HG02763 (cell line): ENCODE data around the gene RABGAP1L.
"Not testable (repeated sequence)": the region's sequence is repeated elsewhere in the genome, so short reads cannot be mapped to it uniquely, and the experiment has no call there.

ENCODE experiments used
- ATAC-seq: cut with Tn5 transposase; IDR thresholded peaks from one replicate; pipeline ENCODE4 v1.9.1; 2021; ENCODE audit warnings: mild to moderate bottlenecking, moderate library complexity; ENCODE audit not compliant: unreplicated experiment

Gene RABGAP1L

GRCh38 chr1:174786760-174787159 is 627.4 kb downstream of the RABGAP1L start:
- ATAC-seq: peak; percentile 64

DNA sequence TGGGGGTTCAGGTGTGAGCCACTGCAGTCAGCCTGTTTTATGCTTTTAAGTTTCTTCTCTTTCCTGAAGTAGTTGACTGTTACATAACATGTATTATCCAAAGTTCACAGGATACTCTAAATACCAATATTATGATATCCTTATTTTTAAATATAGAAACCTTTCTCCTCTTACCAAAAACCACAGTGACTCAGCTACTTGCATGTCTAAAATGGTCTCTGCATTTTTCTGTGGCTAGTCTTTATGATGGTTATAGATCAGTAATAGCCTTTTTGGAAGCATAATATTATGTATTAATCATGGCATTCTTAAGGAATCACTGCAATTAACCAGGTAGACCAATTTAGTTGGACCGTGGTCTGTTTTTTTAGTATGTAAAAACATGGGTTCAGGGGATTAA is 629.7 kb downstream of the RABGAP1L start:
- no peak for ATAC-seq

GRCh38 chr1:174789399-174789798 is 630.1 kb downstream of the RABGAP1L start:
- ATAC-seq: no peak

DNA sequence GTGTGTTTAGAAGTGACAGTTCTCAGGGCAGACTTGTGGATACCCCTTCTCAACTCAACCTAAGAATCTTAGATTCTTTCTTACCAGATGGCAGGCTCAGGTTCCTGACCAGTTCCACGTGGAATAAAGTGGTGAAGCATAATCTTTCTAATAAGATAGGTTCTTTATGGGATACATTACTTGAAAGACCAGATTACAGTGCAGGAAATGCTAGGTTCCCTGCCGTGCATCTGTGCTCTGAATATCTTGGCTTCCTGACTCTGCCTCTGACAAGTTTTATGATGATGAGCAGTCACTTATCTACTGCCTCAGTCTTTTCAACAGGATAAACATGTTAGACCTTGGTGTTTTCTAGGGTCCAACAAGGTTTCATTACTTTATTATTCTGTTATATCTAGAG is 632.5 kb downstream of the RABGAP1L start:
- ATAC-seq: no peak

- ATAC-seq: no peak
Measured at GRCh38 chr1:174794861-174795260, 635.5 kb downstream of the RABGAP1L start.

DNA sequence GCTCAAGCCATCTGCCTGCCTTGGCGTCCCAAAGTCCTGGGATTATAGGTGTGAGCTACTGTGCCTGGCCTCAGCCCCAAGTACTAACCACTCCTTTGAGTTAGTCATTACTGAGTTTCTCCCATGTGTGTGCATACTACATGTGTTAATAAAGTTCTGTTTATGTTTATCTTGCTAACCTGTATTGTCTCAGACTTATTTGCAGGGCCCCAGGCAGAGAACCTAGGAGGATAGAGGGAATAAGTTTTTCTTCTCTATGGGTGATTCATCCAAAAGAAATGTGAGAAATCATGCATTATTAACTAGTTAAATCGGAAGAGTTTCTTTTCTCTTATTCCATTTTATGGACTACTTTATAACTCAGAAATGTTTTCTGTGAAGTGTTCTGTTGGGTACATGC is 636.5 kb downstream of the RABGAP1L start:
- no peak for ATAC-seq

GRCh38 chr1:174797398-174797797 is 638.1 kb downstream of the RABGAP1L start:
- ATAC-seq: no peak

DNA sequence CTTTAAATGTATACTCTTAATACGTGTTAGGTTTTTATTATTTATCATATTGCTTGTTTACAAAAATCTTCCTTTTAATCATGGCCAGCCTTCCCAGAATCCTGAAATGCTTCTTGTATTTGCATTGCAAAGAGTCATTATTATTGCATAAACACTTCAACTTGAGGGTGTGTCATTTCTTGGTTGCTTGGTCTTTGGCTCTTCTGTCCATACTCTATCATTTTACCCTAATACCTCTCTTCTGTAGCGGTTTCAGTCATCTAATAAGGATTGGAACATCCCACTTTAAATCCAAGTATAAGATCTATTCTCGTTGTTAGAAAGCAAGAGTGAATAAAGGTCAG is 639.8 kb downstream of the RABGAP1L start:
- no peak for ATAC-seq

DNA sequence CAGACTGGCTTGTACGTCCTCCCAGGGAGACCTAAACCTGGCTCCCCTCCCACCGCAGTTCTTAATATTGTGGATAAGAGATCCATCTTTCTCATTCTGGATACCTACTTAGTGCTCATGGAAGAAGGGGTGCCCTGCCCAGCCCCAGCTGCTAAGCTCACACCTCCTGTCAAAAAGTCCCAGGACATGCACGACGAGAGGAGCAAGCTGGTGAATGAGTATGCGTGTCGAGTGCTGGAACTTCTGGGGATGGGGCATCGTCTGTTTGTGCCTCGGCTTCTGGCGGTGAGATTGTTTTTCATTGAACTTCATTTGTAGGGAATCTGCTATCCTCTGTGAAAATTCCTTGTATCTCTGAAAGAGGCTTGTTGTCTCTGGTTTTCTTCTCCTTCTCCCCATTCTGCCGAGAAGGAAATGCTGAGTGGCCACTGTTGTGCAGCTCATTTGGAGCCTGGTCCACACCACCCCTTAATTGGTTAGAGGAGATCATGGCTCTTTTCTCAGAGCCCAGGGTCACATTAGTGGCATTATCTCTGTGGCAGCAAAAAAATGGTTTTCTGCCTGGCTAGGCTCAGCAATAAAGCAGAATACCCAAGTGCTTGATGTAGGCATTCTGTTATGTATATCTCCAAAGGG is 641.0 kb downstream of the RABGAP1L start:
- no peak for ATAC-seq

DNA sequence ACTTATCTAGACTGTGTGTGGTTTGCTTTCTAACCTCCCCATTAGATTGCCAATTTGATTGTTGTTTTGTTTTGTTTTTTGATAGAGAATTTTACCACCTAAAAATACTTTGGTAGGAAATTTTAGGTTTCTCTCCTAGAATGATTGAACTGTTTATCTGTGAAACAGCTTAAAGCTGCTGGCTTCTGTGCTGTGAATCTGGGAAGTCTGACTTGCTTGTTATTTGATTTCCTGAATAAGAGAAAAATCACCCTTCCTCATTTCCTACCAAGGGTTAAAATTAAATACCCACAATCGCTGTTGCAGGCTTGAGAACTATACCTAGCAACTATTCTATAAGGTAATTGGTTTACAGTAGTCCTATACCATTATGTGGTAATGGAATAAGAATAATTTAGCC is 641.6 kb downstream of the RABGAP1L start:
- ATAC-seq: no peak

- ATAC-seq: no peak
Measured at GRCh38 chr1:174809755-174810280, 650.5 kb downstream of the RABGAP1L start.

GRCh38 chr1:174812016-174812415 is 652.7 kb downstream of the RABGAP1L start:
- no peak for ATAC-seq

DNA sequence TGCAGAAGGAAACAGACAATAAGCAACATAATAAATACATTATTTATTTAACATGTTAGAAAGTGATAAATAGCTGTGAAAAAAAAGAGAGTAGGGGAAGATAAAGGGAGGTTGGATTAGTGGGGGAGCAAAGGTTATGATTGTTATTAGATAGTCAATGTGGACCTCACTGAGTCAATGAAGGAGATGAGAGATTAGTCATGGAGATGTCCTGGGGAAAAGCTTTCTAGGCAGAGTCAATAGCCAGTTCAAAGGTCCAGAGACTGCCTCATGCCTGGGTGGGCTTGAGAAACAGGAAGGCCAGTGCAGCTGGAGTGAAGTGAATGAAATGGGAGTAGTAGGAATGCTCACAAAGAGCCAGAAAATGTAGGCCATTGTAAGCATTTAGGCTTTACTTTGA is 653.3 kb downstream of the RABGAP1L start:
- no peak for ATAC-seq

GRCh38 chr1:174815036-174815435 is 655.7 kb downstream of the RABGAP1L start:
- peak; percentile 29 for ATAC-seq

DNA sequence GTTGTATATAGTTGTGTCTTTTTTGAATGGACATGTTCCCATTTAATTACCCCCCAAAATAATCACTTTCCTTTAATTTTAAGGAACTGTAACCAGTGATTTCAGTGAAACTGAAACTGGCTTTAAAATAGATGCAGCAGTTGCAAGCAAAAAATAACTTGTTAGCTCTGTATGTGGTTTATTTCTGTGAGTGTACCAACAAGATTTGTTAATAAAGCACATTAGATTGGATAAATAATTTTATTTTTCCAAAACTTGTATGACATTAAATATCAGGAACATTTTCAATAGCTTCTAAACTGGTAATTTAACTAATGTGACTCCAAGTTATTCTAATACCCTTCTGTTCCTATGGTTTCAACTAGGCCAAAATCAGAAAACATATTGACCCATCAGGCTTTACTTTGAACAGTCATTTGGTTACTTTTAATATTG is 656.2 kb downstream of the RABGAP1L start:
- peak; percentile 48 for ATAC-seq

DNA sequence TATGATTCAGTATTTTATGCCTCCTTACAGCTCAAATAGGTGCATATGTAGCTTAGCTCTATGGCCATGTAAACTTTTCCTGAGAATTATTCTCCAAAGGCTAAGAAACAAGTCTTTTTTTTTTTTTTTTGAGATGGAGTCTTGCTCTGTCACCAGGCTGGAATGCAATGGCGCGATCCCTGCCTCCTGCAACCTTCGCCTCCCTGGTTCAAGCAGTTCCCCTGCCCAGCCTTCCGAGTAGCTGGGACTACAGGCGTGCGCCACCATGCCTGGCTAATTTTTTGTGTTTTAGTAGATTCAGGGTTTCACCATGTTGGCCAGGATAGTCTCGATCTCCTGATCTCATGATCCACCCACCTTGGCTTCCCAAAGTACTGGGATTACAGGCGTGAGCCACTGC is 657.3 kb downstream of the RABGAP1L start:
- not testable (repeated sequence) for ATAC-seq

DNA sequence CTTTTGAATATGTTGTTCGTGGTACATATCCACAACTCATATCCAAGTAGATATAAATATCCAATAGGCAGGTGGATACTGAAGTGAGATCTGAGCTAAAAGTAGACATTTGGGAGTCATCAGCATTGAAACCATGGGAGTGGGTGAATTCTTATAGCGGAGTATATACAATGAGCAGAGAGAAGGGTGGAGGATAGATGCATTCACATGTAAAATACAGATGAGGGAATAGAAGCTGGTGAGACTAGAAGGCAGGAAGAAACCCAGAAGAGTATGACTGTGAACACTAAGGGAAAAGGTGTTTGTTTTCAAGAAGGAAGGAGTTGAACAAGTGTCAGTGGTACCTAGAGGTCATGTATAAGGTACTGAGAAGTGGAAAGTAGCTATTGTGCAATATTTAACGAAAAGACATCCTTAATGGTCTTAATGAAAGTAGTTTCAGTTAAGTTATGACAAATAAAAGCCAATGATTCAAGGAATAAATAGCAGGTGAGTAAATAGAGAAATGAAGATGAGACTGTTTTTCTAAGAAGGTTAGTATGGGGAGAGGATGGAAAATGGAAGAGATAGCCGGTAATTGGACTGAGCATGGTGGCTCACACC is 658.8 kb downstream of the RABGAP1L start:
- ATAC-seq: no peak

DNA sequence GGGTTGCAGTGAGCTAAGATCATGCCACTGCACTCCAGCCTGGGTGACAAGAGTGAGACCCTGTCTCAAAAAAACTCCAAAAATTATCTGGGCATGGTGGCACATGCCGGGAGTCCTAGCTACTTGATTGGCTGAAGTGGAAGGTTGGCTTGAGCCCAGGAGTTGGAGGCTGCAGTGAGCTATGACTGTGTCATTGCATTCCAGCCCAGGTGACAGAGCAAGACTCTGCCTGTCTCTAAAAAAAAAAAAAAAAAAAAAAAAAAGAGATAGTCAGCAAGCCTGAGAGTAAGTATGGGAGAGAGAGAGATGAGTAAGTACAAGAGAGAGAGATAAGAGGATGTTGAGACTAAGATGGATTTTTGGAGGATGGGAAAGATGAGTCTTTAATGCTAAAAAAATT is 659.6 kb downstream of the RABGAP1L start:
- ATAC-seq: no peak

DNA sequence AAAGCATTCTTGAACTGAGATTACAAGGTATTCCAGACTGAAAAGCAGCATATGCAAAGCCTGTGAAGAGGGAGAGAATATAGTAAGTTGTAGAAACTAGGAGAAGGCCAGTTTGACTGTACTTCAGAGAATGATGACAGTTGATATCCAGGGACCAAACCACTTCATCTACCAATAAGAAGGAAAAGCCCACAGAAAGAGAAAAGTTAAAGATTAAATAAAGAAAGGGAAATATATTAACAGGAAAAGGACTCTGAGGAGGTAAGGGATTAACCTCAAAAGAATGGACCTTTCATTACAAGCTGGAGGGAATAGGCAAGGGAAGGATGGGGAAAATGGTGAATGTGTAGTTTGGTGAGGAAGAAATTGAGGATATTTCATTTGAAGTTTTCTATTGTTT is 660.3 kb downstream of the RABGAP1L start:
- ATAC-seq: no peak

DNA sequence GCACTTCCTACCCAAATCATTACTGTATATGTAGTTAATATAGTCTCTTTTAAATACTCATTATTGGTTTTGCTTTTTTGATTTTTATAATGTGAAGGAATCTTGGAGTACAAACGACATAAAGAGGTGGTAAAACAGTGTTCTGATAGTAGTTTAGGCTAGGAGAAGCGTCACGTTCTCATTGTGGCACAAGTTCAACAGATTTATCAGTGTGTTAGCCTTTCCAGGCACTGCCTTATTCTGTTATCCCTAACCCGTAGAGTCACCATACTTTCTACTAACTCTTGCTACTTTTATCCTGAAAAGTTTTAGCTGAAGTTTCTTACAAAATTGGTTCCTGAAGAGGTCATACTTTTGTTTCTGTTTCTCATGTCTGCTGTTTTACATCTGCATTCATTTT is 665.8 kb downstream of the RABGAP1L start:
- no peak for ATAC-seq

DNA sequence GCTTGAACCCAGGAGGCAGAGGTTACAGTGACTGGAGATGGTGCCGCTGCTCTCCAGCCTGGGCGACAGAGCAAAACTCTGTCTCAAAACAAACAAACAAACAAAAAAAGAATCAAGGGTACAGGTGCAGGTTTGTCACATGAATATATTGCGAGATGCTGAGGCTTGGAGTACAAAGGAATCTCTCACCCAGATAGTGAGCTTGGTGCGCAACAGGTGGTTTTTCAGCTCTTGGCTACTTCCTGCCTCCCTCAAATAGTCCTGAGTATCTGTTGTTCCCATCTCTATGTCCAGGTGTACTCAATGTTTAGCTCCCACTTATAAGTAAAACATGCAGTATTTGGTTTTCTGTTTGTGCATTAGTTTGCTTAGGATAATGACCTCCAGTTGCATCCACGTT is 666.5 kb downstream of the RABGAP1L start:
- no peak for ATAC-seq

DNA sequence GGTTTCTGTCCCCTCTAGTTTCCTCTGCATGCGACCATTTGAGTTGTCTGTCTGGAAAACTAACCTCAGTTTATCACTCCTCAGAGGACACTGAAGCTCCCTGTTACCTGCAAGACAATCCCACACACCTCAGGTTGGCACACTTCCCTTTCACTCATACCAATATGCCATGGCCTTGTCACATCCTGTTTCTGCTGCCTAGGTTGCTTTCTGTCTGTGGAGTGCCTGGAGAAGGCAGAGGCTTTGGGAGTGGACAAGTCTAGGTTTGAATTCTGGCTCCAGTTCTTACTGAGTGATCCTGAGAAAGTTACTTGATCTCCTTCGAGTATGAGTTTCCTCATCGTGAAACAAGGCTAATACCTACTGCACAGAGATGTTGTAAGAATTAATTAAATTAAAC is 668.9 kb downstream of the RABGAP1L start:
- ATAC-seq: no peak

GRCh38 chr1:174829990-174830389 is 670.7 kb downstream of the RABGAP1L start:
- no peak for ATAC-seq
